BLaER1 treated with 17β-estradiol and CSF1 and Interleukin-3, amounts not matched to agents 10 nM and 100 nM (cell line): ENCODE results near the gene CBL.

Source experiments
- H3K27ac ChIP-seq, 11 experiments: shearing (Covaris generic); formaldehyde crosslinking; 2 replicates each; pipeline ENCODE4 v1.8.1; 2022
- H3K27me3 ChIP-seq, 11 experiments: shearing (Covaris generic); formaldehyde crosslinking; 2 replicates each; pipeline ENCODE4 v1.8.1; 2022
- H3K36me3 ChIP-seq, 11 experiments: shearing (Covaris generic); formaldehyde crosslinking; 2 replicates each; pipeline ENCODE4 v1.8.1; 2022
- H3K4me1 ChIP-seq, 10 experiments: shearing (Covaris generic); formaldehyde crosslinking; 2 replicates each; pipeline ENCODE4 v1.8.1; 2022
- H3K4me2 ChIP-seq, 11 experiments: shearing (Covaris generic); formaldehyde crosslinking; 2 replicates each; pipeline ENCODE4 v1.8.1; 2022
- H3K4me3 ChIP-seq, 10 experiments: shearing (Covaris generic); formaldehyde crosslinking; 2 replicates each; pipeline ENCODE4 v1.8.1; 2022
- H3K9ac ChIP-seq, 11 experiments: shearing (Covaris generic); formaldehyde crosslinking; 2 replicates each; pipeline ENCODE4 v1.8.1; 2022
- H3K9me3 ChIP-seq, 11 experiments: shearing (Covaris generic); formaldehyde crosslinking; replicated peaks in 1 of 11; 2 replicates each; pipeline ENCODE4 v1.8.1; 2022
- H4K20me1 ChIP-seq, 11 experiments: shearing (Covaris generic); formaldehyde crosslinking; 2 replicates each; pipeline ENCODE4 v1.8.1; 2022
- Cebpa-rat ChIP-seq, 11 experiments: shearing (Covaris generic); IDR thresholded peaks; 2 replicates each; pipeline ENCODE4 v1.8.1; 2022

The CBL gene

DNA sequence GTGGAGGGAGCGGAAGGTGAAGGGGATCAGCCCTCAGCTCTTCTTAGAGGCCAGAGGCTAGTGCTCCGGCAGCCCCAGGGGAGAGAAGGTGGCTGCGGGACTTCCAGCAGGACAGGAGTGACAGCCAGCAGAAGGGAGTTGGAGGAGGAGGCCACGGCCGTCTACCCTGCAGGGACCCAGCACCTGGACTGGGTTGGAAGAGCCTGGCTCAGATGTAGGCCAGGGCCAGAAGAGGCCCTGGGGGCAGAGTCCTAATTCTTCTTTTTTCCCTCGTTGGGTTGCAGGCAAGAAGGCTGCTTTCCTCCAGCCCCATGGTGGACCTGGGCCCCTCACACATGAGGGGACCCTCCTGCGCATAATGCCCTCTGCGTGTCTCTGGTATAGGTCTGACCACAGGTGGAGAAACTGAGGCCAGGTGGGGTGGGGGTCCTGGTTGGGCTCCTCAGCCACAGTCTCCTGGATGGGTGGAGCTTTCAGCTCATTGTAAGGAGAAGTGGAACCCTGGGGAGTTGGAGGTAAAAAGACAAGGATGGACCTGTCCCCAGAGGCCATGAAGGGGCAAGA is 113.1 kb downstream of the CBL start:
- peaks cover 0 to 26% (median 0%) of the 10 kb centered on the region in 11 experiments; a peak in 8 of 22 replicates for H4K20me1 ChIP-seq
- peak overlapping the region; percentile 95 to 100 (median 99) for H3K4me2 ChIP-seq
- H3K9ac ChIP-seq: peak overlapping the region; percentile 24 to 90 (median 77); a peak in 20 of 22 replicates
- peak overlapping the region in 10 of 11 experiments; percentile 63 to 87 (median 79); a peak in 20 of 22 replicates for H3K27ac ChIP-seq
- no peak for TF ChIP-seq Cebpa-rat (IDR thresholded peaks at IDR 0.05)
- peaks cover 0 to 8% (median 6%) of the 10 kb centered on the region in 11 experiments; a peak in 13 of 22 replicates for H3K36me3 ChIP-seq
- H3K9me3 ChIP-seq: no peaks in the 10 kb centered on the region
- peaks cover 71 to 96% (median 92%) of the 10 kb centered on the region in 10 experiments for H3K4me1 ChIP-seq
- peak overlapping the region in 8 of 10 experiments; percentile 13 to 85 (median 58); a peak in 15 of 20 replicates for H3K4me3 ChIP-seq
- H3K27me3 ChIP-seq: peaks cover 0 to 30% (median 0%) of the 10 kb centered on the region in 11 experiments; a peak in 8 of 22 replicates

DNA sequence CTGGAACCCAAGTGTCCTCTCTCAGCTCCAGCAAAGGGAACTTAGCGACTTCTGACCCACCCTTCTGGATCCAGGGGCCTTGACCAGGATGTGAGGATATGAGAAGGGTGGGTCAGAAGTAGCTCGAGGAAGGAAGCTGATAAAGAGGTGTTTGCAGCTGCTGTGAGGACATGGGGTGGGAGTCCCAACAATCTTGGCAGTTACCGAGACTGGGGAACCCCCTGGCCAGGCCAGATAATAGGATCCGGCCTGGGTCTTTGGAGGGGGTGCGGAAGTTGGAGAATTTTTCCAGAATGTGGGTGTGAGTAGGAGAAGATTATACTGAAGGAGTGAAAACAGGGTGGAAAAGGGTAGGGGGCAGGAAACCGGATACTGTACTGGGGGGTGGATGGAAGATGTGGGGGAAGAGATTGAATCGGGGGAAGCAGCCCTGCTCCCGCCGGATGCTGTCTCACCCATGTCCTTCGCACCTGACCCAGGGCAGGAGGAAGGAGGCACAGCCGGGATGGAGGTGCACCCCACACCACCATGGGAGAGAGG is 113.6 kb downstream of the CBL start:
- Histone ChIP-seq H3K36me3 (peaks cover 0 to 3% (median under 1%) of the 10 kb centered on the region in 11 experiments; a peak in 8 of 22 replicates), H3K9me3 (no peaks in the 10 kb centered on the region), H3K27me3 (peaks cover 0 to 30% (median 0%) of the 10 kb centered on the region in 11 experiments; a peak in 8 of 22 replicates), H3K4me1 (peaks cover 71 to 96% (median 93%) of the 10 kb centered on the region in 10 experiments), H4K20me1 (peaks cover 0 to 21% (median 0%) of the 10 kb centered on the region in 11 experiments; a peak in 8 of 22 replicates), H3K27ac (peak overlapping the region in 10 of 11 experiments; percentile 63 to 87 (median 79); a peak in 19 of 22 replicates), H3K4me3 (peak overlapping the region in 6 of 10 experiments; percentile 13 to 85 (median 73); a peak in 9 of 20 replicates), H3K4me2 (peak overlapping the region; percentile 95 to 100 (median 99)), H3K9ac (peak overlapping the region in 10 of 11 experiments; percentile 24 to 90 (median 78); a peak in 16 of 22 replicates)
- TF ChIP-seq Cebpa-rat (IDR thresholded peaks at IDR 0.05): no peak

DNA sequence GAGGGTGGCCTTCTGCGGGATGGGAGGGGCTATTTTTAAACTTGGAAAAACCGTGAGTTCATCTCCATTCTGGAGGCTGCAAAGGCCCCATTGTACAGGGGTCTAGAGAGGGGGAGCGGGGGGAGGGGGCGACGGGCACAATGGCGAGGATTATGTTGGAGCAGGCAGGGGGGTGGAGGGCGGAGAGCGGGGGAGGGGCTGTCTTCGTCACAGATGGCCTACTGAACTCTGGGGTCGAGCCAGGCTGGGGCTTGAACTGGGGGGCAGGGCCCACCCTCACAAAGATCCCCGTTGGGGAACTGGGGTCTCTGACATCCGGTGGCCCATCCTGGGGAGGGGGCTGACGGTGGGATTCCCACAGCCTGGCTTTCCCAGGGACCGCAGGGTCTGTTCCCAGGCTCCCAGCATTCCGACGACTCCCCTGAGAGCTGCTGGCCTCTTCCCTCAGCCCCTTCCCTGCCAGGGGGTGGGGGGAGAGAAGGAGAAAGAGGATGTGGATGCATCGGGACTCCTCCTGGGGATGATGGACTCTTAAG is 114.2 kb downstream of the CBL start:
- H3K27me3 ChIP-seq: peaks cover 0 to 27% (median 0%) of the 10 kb centered on the region in 11 experiments; a peak in 8 of 22 replicates
- peak overlapping the region; percentile 57 to 89 (median 84); a peak in 21 of 22 replicates for H3K27ac ChIP-seq
- H4K20me1 ChIP-seq: peaks cover 0 to 15% (median 0%) of the 10 kb centered on the region in 11 experiments; a peak in 6 of 22 replicates
- peak overlapping the region; percentile 95 to 100 (median 99) for H3K4me2 ChIP-seq
- peak overlapping the region; percentile 51 to 78 (median 60) for H3K4me3 ChIP-seq
- no peaks in the 10 kb centered on the region for H3K9me3 ChIP-seq
- H3K9ac ChIP-seq: peak overlapping the region; percentile 77 to 90 (median 82)
- peaks cover 69 to 94% (median 91%) of the 10 kb centered on the region in 10 experiments for H3K4me1 ChIP-seq
- no peak for TF ChIP-seq Cebpa-rat (IDR thresholded peaks at IDR 0.05)
- no peaks in the 10 kb centered on the region for H3K36me3 ChIP-seq

DNA sequence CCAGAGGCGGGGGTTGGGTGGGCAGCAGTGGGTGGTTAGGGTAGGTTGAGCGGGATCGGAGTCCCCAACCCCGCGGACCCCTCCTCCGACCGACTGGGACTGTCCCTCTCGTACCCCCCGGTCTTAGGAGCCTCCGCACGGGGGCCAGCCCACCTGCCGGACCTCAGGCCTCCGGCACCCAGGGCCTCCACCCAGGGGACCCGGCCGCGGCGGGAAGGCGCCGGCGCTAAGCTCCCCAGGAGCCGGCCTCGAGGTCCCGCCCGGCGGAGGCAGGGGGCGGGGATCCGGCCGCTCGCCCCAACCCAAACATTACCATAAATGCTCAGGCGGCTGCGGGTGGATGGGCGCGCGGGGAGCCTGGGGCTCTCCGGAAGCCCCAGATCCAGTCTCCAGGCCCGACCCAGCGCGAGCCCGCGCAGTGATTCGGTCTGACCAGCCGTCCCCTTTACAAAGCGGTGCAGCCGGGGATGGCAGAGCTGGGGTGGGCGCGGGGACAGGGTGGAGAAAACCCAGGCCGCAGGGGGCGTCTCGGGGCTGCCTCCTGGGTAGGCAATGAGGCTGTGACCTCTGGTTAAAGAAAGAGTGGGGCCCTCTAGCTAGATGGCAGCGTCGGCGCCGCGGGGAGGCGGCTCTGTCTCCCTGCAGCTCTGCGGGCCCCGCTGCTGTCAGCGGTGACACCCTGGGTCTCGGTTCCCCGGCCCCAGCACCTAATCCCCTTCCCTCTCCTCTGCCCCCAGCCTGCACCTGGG is 114.8 kb downstream of the CBL start:
- Histone ChIP-seq H3K27ac (peak overlapping the region; percentile 57 to 89 (median 84); a peak in 21 of 22 replicates), H3K36me3 (no peaks in the 10 kb centered on the region), H3K9me3 (no peaks in the 10 kb centered on the region), H4K20me1 (peaks cover 0 to 9% (median 0%) of the 10 kb centered on the region in 11 experiments; a peak in 5 of 22 replicates), H3K9ac (peak overlapping the region; percentile 77 to 87 (median 82)), H3K4me1 (peaks cover 63 to 89% (median 85%) of the 10 kb centered on the region in 10 experiments), H3K27me3 (peaks cover 0 to 22% (median 0%) of the 10 kb centered on the region in 11 experiments; a peak in 8 of 22 replicates), H3K4me3 (peak overlapping the region; percentile 51 to 69 (median 58)), H3K4me2 (peak overlapping the region; percentile 95 to 100 (median 99))
- no peak for TF ChIP-seq Cebpa-rat (IDR thresholded peaks at IDR 0.05)

- Histone ChIP-seq H3K27me3 (peaks cover 0 to 9% (median 0%) of the 10 kb centered on the region in 11 experiments; a peak in 4 of 22 replicates), H3K9ac (peak overlapping the region in 6 of 11 experiments; percentile 28 to 84 (median 82); a peak in 5 of 22 replicates), H3K4me3 (peak overlapping the region in 6 of 10 experiments; percentile 52 to 69 (median 56); a peak in 7 of 20 replicates), H3K36me3 (no peaks in the 10 kb centered on the region), H4K20me1 (no peaks in the 10 kb centered on the region), H3K4me1 (peaks cover 52 to 81% (median 75%) of the 10 kb centered on the region in 10 experiments), H3K4me2 (peak overlapping the region; percentile 95 to 100 (median 99)), H3K9me3 (no peaks in the 10 kb centered on the region), H3K27ac (peak overlapping the region in 6 of 11 experiments; percentile 82 to 87 (median 85); a peak in 7 of 22 replicates)
- TF ChIP-seq Cebpa-rat (IDR thresholded peaks at IDR 0.05): 0 out of 22 replicates have a peak, but pooled peaks of 1 of the 11 experiments have one; percentile 31
Observed at GRCh38 chr11:119322360-119322739, 116.2 kb downstream of the CBL start.

- peak overlapping the region; percentile 95 to 100 (median 99); a peak in 21 of 22 replicates for H3K4me2 ChIP-seq
- peak overlapping the region in 2 of 11 experiments; percentile 28 to 82; a peak in 3 of 22 replicates for H3K9ac ChIP-seq
- no peaks in the 10 kb centered on the region for H3K9me3 ChIP-seq
- H3K27ac ChIP-seq: peak overlapping the region in 3 of 11 experiments; percentile 39 to 64 (median 50); a peak in 5 of 22 replicates
- no peaks in the 10 kb centered on the region for H3K36me3 ChIP-seq
- no peak overlapping the region for H3K4me3 ChIP-seq
- peaks cover 45 to 75% (median 69%) of the 10 kb centered on the region in 10 experiments for H3K4me1 ChIP-seq
- no peaks in the 10 kb centered on the region for H4K20me1 ChIP-seq
- peaks cover 0 to 2% (median 0%) of the 10 kb centered on the region in 11 experiments; a peak in 1 of 22 replicates for H3K27me3 ChIP-seq
- no peak for TF ChIP-seq Cebpa-rat (IDR thresholded peaks at IDR 0.05)
Observed at GRCh38 chr11:119322921-119323531, 116.9 kb downstream of the CBL start.

DNA sequence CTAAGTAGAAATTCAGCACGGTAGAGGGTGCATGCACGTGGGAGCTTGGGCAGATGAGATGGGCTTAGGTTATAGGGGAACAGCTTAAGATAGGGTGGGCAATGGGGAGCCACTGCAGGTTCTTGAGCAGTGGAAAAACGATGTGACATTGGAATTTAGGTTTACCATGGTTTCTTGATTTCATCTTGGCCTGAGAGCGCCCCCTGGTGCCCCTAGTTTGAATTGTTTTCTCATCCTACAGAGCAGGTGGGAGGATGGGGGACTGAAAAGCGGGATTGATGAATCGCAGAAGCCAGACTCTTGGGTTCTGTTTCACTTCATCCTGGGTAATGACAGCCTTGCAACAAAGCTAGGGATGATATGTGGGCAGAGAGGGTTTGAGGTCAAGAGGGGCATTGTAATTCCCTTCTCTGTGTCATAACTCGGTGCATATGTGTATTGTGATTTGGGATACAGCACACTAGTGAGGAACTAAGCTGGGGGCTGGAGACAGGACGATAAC is 117.4 kb downstream of the CBL start:
- TF ChIP-seq Cebpa-rat (IDR thresholded peaks at IDR 0.05): no peak
- Histone ChIP-seq H3K9me3 (no peaks in the 10 kb centered on the region), H3K27me3 (no peaks in the 10 kb centered on the region), H3K4me3 (peak overlapping the region in 2 of 10 experiments; percentile 6 to 20; a peak in 1 of 20 replicates), H3K27ac (peak overlapping the region in 4 of 11 experiments; percentile 39 to 64 (median 46); a peak in 7 of 22 replicates), H3K9ac (peak overlapping the region in 5 of 11 experiments; percentile 13 to 82 (median 42); a peak in 7 of 22 replicates), H4K20me1 (no peaks in the 10 kb centered on the region), H3K4me2 (peak overlapping the region; percentile 16 to 100 (median 99); a peak in 19 of 22 replicates), H3K36me3 (no peaks in the 10 kb centered on the region), H3K4me1 (peaks cover 40 to 69% (median 63%) of the 10 kb centered on the region in 10 experiments)
